ENCODE measurements around the gene EXOSC7. TPM values are rescaled to one million over a fixed set of nuclear protein-coding genes. Genes with fewer than 3 reads are reported as not detected.

EXOSC7 gene
- polyA plus RNA-seq, 1 of the 3 experiments (the other 2 are of a cell fraction) = 83.5 TPM

DNA sequence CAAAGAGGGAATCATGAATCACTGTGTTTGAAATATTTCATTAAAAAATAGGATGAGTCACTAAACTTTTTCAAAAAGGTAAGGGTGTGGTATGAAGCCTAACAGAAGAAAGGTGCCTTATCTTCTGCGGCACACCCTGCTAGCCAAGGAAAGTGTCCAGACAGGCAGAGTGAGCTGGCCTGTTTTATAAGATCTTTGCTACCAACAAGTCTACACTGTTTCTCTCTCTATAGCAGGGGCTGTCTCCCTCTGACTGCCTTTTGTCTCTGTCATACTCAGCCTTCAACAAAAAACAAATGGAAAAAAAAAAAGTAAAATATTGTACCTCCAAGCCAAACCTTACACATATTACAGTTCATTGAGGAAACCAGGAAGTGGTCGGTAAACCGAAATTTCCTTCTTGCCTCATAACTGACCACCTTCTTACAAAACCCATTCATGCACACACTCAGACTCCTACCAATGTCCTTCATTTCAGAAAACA is 9.2 kb upstream of the EXOSC7 start:
- H3K27me3 ChIP-seq (ENCODE audit: insufficient read depth) = no peaks in the 10 kb centered on the region
- no peak overlapping the region for H3K4me3 ChIP-seq (ENCODE audit: low read depth in 2 of 2, low read length in 1 of 2)
- H3K9me3 ChIP-seq = no peaks in the 10 kb centered on the region
- no peak for DNase-seq
- CTCF ChIA-PET = no interaction called here
- TF ChIP-seq POLR2AphosphoS5 (IDR thresholded peaks at IDR 0.05; ENCODE audit: low read depth, low read length) = no peak
- TF ChIP-seq JUND (IDR thresholded peaks at IDR 0.05) = no peak
- no peak for TF ChIP-seq RCOR1 (IDR thresholded peaks at IDR 0.05; ENCODE audit: low read length)
- TF ChIP-seq, protein P1, sequence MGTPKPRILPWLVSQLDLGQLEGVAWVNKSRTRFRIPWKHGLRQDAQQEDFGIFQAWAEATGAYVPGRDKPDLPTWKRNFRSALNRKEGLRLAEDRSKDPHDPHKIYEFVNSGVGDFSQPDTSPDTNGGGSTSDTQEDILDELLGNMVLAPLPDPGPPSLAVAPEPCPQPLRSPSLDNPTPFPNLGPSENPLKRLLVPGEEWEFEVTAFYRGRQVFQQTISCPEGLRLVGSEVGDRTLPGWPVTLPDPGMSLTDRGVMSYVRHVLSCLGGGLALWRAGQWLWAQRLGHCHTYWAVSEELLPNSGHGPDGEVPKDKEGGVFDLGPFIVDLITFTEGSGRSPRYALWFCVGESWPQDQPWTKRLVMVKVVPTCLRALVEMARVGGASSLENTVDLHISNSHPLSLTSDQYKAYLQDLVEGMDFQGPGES (IDR thresholded peaks at IDR 0.05; ENCODE audit: low read depth, low read length) = no peak
- TF ChIP-seq, protein P2, sequence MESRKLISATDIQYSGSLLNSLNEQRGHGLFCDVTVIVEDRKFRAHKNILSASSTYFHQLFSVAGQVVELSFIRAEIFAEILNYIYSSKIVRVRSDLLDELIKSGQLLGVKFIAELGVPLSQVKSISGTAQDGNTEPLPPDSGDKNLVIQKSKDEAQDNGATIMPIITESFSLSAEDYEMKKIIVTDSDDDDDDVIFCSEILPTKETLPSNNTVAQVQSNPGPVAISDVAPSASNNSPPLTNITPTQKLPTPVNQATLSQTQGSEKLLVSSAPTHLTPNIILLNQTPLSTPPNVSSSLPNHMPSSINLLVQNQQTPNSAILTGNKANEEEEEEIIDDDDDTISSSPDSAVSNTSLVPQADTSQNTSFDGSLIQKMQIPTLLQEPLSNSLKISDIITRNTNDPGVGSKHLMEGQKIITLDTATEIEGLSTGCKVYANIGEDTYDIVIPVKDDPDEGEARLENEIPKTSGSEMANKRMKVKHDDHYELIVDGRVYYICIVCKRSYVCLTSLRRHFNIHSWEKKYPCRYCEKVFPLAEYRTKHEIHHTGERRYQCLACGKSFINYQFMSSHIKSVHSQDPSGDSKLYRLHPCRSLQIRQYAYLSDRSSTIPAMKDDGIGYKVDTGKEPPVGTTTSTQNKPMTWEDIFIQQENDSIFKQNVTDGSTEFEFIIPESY (IDR thresholded peaks at IDR 0.05; ENCODE audit: borderline replicate concordance, low read depth) = no peak
- TF ChIP-seq, protein P3, sequence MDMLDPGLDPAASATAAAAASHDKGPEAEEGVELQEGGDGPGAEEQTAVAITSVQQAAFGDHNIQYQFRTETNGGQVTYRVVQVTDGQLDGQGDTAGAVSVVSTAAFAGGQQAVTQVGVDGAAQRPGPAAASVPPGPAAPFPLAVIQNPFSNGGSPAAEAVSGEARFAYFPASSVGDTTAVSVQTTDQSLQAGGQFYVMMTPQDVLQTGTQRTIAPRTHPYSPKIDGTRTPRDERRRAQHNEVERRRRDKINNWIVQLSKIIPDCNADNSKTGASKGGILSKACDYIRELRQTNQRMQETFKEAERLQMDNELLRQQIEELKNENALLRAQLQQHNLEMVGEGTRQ (IDR thresholded peaks at IDR 0.05; ENCODE audit: borderline replicate concordance, low read depth, low read length) = no peak
- H2AFZ ChIP-seq (ENCODE audit: low read depth) = no peak overlapping the region
- no peak overlapping the region for H3K4me2 ChIP-seq
- peaks cover 25% of the 10 kb centered on the region; the same call in 1 of the 2 replicates for H4K20me1 ChIP-seq (ENCODE audit: insufficient read depth)
- WGBS (ENCODE audit: low lambda C conversion rate) = 96% methylated on average over 3 of the region's 3 CpGs
- H3K36me3 ChIP-seq (replicated peaks in 1 of 2; ENCODE audit: control insufficient read depth in 1 of 2, insufficient read depth in 2 of 2, low read length in 1 of 2) = peaks cover 0 to 2% of the 10 kb centered on the region in 2 experiments
- H3K79me2 ChIP-seq (ENCODE audit: insufficient read depth) = peaks cover 69% of the 10 kb centered on the region
- H3F3A ChIP-seq (replicated peaks; ENCODE audit: insufficient read depth) = peaks cover 4% of the 10 kb centered on the region
- H3K9ac ChIP-seq = no peak overlapping the region
- H3K27ac ChIP-seq (ENCODE audit: low read depth in 2 of 2, low read length in 1 of 2) = no peak overlapping the region
- POLR2A ChIA-PET = no interaction called here
- H3K9me2 ChIP-seq = no peaks in the 10 kb centered on the region
- H3K4me1 ChIP-seq (ENCODE audit: control insufficient read depth in 1 of 2, insufficient read depth in 2 of 2, low read depth in 1 of 2, low read length in 1 of 2) = peaks cover 0 to 34% of the 10 kb centered on the region in 2 experiments; a peak in 3 of 4 replicates

DNA sequence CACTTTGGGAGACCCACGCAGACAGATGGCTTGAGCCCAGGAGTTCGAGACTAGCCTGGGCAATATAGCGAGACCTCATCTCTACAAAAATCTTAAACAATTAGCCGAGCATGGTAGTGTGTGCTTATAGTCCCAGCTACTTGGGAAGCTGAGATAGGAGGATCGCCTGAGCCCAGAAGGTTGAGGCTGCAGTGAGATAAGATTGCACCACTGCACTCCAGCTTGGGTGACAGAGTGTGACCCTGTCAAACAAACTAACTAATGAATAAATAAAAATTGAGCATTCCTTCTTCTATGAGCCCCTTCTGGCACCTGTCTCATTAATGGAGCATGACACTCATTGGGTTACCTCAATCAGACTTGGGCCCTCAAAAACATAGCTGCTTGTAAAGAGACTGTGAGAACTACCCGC is 7.6 kb upstream of the EXOSC7 start:
- no peak overlapping the region for H3K9ac ChIP-seq
- no peak overlapping the region for H2AFZ ChIP-seq (ENCODE audit: low read depth)
- no peaks in the 10 kb centered on the region for H3K9me3 ChIP-seq
- peaks cover 20% of the 10 kb centered on the region; the same call in 1 of the 2 replicates for H4K20me1 ChIP-seq (ENCODE audit: insufficient read depth)
- no peak overlapping the region for H3K4me3 ChIP-seq (ENCODE audit: low read depth in 2 of 2, low read length in 1 of 2)
- peaks cover 4% of the 10 kb centered on the region for H3F3A ChIP-seq (replicated peaks; ENCODE audit: insufficient read depth)
- DNase-seq = no peak
- ChIA-PET CTCF (interaction anchor here (0.7 kb wide), 1 partner anchor 28 kb away, joined by 3 read pairs; no protein-coding TSS in a partner anchor), POLR2A (no interaction called here)
- no peak overlapping the region for H3K27ac ChIP-seq (ENCODE audit: low read depth in 2 of 2, low read length in 1 of 2)
- peaks cover 70% of the 10 kb centered on the region for H3K79me2 ChIP-seq (ENCODE audit: insufficient read depth)
- TF ChIP-seq GATA2 (CRISPR knock-in tag; IDR thresholded peaks at IDR 0.05) (no peak), RAD21 (IDR thresholded peaks at IDR 0.05; ENCODE audit: low read length) (no peak), RFX5 (IDR thresholded peaks at IDR 0.05; ENCODE audit: low read length) (no peak), FOSL2 (IDR thresholded peaks at IDR 0.05; ENCODE audit: borderline replicate concordance, low read depth) (no peak)
- TF ChIP-seq, protein P4, sequence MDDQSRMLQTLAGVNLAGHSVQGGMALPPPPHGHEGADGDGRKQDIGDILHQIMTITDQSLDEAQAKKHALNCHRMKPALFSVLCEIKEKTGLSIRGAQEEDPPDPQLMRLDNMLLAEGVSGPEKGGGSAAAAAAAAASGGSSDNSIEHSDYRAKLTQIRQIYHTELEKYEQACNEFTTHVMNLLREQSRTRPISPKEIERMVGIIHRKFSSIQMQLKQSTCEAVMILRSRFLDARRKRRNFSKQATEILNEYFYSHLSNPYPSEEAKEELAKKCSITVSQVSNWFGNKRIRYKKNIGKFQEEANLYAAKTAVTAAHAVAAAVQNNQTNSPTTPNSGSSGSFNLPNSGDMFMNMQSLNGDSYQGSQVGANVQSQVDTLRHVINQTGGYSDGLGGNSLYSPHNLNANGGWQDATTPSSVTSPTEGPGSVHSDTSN (IDR thresholded peaks at IDR 0.05) = no peak
- no peaks in the 10 kb centered on the region for H3K27me3 ChIP-seq (ENCODE audit: insufficient read depth)
- H3K36me3 ChIP-seq (replicated peaks in 1 of 2; ENCODE audit: control insufficient read depth in 1 of 2, insufficient read depth in 2 of 2, low read length in 1 of 2) = peaks cover 0 to 2% of the 10 kb centered on the region in 2 experiments
- 96% methylated on average over 6 of the region's 6 CpGs for WGBS (ENCODE audit: low lambda C conversion rate)
- H3K4me2 ChIP-seq = no peak overlapping the region
- no peaks in the 10 kb centered on the region for H3K9me2 ChIP-seq
- H3K4me1 ChIP-seq (ENCODE audit: control insufficient read depth in 1 of 2, insufficient read depth in 2 of 2, low read depth in 1 of 2, low read length in 1 of 2) = peaks cover 0 to 21% of the 10 kb centered on the region in 2 experiments; a peak in 2 of 4 replicates
